ENCODE data around the gene TASL.

TASL gene

DNA sequence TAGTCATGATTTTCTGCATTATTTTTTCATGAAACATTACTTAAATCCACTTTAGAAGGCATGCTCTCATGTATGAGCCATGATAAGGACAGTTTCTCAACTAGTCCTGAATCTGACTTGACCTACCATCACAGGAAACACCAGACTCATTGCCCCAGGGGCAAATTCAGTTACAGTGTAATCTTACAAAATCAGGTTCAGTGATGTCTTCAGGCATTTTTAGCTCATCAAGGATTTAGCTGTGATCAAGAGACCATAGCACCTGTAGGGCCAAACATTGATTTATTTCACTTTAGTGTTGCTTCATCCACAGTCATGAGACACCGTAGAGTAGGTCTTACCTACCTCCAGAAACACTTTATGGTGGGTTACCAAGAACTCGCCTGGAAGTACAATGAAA, 3.1 kb upstream of the TASL start:
- TF ChIP-seq, protein P1, sequence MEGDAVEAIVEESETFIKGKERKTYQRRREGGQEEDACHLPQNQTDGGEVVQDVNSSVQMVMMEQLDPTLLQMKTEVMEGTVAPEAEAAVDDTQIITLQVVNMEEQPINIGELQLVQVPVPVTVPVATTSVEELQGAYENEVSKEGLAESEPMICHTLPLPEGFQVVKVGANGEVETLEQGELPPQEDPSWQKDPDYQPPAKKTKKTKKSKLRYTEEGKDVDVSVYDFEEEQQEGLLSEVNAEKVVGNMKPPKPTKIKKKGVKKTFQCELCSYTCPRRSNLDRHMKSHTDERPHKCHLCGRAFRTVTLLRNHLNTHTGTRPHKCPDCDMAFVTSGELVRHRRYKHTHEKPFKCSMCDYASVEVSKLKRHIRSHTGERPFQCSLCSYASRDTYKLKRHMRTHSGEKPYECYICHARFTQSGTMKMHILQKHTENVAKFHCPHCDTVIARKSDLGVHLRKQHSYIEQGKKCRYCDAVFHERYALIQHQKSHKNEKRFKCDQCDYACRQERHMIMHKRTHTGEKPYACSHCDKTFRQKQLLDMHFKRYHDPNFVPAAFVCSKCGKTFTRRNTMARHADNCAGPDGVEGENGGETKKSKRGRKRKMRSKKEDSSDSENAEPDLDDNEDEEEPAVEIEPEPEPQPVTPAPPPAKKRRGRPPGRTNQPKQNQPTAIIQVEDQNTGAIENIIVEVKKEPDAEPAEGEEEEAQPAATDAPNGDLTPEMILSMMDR (IDR thresholded peaks at IDR 0.05; ENCODE audit: control extremely low read depth, extremely low read depth, low read depth, missing control alignments), result no peak
- CTCF ChIA-PET, result interaction anchor here (1.5 kb wide), 1 partner anchor 13 kb away, joined by 5 read pairs; no protein-coding TSS in a partner anchor
- no peak for DNase-seq (ENCODE audit: extremely low spot score)
- POLR2A ChIA-PET, result no interaction called here

DNA sequence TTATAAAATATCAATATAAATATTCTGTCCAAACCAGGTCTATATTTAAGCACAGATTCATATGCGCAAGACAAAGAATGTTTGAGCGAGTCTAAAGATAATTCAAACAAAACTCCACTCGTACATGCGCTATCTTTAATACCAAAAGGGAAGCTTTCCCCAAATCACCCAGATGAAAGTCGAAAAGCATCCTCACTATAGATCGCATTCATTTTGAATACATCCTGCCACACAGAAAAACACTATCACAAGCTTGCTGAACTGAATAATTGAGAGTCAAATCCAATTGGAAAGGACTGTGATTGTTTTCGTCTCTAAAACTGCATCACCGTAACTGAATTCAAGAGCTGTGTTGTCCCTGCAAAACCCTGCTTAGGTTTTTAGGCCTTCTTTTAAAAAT, 685 bp downstream of the TASL start:
- no peak for DNase-seq (ENCODE audit: extremely low spot score)
- POLR2A ChIA-PET, result no interaction called here
- CTCF ChIA-PET, result interaction anchor here (0.9 to 1.5 kb wide), 5 partner anchors 9 to 142 kb away, joined by 3 read pairs; no protein-coding TSS in a partner anchor
- TF ChIP-seq, protein P1 (IDR thresholded peaks at IDR 0.05; ENCODE audit: control extremely low read depth, extremely low read depth, low read depth, missing control alignments), result no peak

DNA sequence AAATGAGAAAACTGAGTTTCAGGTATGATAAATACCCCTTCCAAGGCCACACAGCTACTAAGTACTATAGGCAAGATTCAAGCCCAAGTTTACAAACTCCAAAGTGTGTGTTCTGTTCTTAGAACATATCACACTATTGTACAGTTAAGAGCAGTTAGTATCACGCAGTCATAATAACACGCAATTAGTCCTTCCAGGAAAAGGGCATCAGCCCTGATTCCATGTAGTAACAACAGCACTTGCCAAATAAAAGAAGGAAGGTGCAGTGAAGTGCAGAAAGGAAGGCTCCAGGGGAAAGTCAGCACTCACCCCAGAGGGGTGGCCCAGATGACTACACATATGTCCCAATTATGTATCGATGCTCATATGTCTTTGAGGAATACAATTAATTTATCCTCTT, 4.4 kb downstream of the TASL start:
- DNase-seq (ENCODE audit: extremely low spot score), result no peak
- POLR2A ChIA-PET, result no interaction called here
- TF ChIP-seq, protein P1 (IDR thresholded peaks at IDR 0.05; ENCODE audit: control extremely low read depth, extremely low read depth, low read depth, missing control alignments), result no peak
- CTCF ChIA-PET, result no interaction called here

DNA sequence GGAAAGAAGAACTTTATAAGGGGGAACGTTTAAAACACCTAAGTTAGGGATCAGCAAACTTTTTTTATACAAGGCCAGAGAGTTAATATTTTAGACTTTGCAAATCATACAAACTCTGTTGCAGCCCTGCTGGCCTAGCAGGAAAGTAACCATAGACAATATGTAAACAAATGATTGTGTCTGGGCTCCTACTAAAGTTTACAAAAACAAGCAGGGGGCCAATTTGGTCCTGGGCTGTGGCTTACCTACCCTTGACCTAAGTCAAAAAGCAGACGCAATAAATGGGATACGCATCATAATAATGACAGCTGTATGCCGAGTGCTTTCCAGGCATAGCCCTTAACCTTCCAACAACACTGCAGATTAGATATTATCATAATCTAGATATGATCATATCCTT, 4.9 kb downstream of the TASL start:
- no peak for DNase-seq (ENCODE audit: extremely low spot score)
- CTCF ChIA-PET, result interaction anchor here (3.9 kb wide), 1 partner anchor 21 kb away, joined by 24 read pairs; no protein-coding TSS in a partner anchor

DNA sequence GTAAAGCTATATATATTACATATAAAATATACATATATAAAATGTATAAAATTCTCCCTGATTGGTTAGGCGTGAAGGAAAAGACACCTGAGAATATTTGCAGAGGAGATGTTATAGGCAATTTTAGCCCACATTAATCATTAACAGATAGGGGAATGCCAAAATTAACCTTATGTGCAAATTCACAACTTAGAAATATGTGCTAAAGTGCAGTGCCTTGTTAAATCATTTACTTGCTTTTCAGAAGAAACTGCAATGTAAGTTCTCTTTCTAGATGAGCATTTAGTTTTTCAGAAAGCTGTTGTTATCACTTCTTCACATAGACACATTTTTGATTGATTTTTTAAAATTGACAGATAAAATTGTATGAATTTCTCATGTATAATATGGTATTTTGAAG, 5.6 kb downstream of the TASL start:
- DNase-seq (ENCODE audit: extremely low spot score), result peak; percentile 22
- TF ChIP-seq, protein P1 (IDR thresholded peaks at IDR 0.05; ENCODE audit: control extremely low read depth, extremely low read depth, low read depth, missing control alignments), result no peak
- POLR2A ChIA-PET, result no interaction called here
- CTCF ChIA-PET, result interaction anchor here (0.8 to 3.9 kb wide), 4 partner anchors 15 to 89 kb away, joined by 3 to 24 read pairs (median 8); no protein-coding TSS in a partner anchor

More for the DNA sequence above, 4.9 kb downstream of the TASL start:
- POLR2A ChIA-PET, result no interaction called here
- TF ChIP-seq, protein P1 (IDR thresholded peaks at IDR 0.05; ENCODE audit: control extremely low read depth, extremely low read depth, low read depth, missing control alignments), result no peak

DNA sequence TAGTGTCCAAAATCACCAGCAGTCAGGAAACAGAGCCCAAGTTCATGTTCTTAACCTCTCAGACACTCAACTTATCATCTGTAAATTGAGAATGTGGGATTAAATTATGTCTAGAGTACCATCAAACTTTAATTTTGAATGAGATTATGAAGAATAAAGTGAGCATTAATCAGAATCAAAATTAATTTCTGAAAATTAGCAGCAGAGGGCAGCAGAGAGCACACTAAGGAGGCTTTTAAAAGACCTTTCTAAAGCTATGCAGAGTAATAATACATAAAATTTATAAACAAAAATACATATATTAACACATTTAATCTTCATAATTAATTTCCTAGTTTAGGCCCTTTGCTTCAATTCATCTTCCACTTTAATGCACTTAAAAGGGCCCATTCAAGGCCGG, 7.1 kb downstream of the TASL start:
- no peak for DNase-seq (ENCODE audit: extremely low spot score)
- TF ChIP-seq, protein P1 (IDR thresholded peaks at IDR 0.05; ENCODE audit: control extremely low read depth, extremely low read depth, low read depth, missing control alignments), result peak; percentile 30
- ChIA-PET CTCF (interaction anchor here (0.9 to 3.9 kb wide), 13 partner anchors 10 to 301 kb away, joined by 3 to 24 read pairs (median 4); no protein-coding TSS in a partner anchor), POLR2A (no interaction called here)

All from GM10248 (cell line).